CD4-positive, alpha-beta T cell treated with Interleukin-17A for 4 hours (primary cell): ENCODE results near the gene GPR171.

Source experiments
- DNase-seq: peaks from one replicate; pipeline ENCODE4 v3.0.0-alpha.2; 2020; ENCODE audit warnings: mixed read lengths

The GPR171 gene

GRCh38 chr3:151171145-151171757, 31.8 kb downstream of the GPR171 start:
- DNase-seq = peak; percentile 58

- peak; percentile 33 for DNase-seq
Measured at GRCh38 chr3:151169948-151170679, 32.9 kb downstream of the GPR171 start.

GRCh38 chr3:151169262-151169947, 33.6 kb downstream of the GPR171 start:
- no peak for DNase-seq

GRCh38 chr3:151168269-151169094, 34.5 kb downstream of the GPR171 start:
- peak; percentile 90 for DNase-seq

GRCh38 chr3:151166161-151166560, 36.9 kb downstream of the GPR171 start:
- no peak for DNase-seq

GRCh38 chr3:151165226-151165625, 37.8 kb downstream of the GPR171 start:
- DNase-seq = no peak

- DNase-seq = no peak
Measured at GRCh38 chr3:151159806-151160205, 43.2 kb downstream of the GPR171 start.

- peak; percentile 36 for DNase-seq
Measured at GRCh38 chr3:151156618-151157216, 46.3 kb downstream of the GPR171 start.

GRCh38 chr3:151155409-151156128, 47.4 kb downstream of the GPR171 start:
- DNase-seq = no peak

- DNase-seq = no peak
Measured at GRCh38 chr3:151154566-151154965, 48.5 kb downstream of the GPR171 start.

- DNase-seq = no peak
Measured at GRCh38 chr3:151152455-151153079, 50.4 kb downstream of the GPR171 start.
